NCI-H2196 treated with DMSO at 0.1 percent for 48 hours (cell line): ENCODE data around the gene CHRD.

Source experiments
- DNase-seq: peaks from one replicate; lab custom pipeline; 2025; ENCODE audit not compliant: unreplicated experiment; lab: John Stamatoyannopoulos, UW

The CHRD gene

DNA sequence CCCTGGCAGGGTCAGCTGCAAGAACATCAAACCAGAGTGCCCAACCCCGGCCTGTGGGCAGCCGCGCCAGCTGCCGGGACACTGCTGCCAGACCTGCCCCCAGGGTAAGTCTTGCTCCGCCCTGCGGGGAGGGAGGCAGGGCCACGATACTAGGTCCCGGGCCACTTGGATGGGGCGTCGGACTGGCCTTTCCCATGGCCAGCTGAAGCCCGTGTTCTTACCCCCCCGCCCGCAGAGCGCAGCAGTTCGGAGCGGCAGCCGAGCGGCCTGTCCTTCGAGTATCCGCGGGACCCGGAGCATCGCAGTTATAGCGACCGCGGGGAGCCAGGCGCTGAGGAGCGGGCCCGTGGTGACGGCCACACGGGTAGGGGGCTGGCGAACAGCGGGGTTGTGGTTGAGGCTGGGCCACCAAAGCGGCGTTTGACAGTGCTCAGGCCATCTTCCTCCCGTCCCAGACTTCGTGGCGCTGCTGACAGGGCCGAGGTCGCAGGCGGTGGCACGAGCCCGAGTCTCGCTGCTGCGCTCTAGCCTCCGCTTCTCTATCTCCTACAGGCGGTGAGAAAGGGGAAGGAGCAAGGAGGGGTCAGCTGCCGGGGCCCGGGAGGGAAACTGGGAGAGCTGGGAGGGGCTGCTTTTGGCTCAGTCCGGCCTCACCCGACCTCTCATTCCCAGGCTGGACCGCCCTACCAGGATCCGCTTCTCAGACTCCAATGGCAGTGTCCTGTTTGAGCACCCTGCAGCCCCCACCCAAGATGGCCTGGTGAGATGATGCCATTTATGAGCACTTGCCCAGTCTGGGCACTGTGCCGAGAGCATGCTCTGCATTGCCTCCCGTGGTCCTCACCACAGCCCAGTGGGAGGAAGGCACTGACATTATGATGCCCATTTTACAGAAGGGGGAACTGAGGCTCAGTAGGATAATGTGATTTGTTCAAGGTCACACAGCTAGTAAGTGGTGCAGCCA lies 1.7 kb downstream of the CHRD start:
- no peak for DNase-seq

DNA sequence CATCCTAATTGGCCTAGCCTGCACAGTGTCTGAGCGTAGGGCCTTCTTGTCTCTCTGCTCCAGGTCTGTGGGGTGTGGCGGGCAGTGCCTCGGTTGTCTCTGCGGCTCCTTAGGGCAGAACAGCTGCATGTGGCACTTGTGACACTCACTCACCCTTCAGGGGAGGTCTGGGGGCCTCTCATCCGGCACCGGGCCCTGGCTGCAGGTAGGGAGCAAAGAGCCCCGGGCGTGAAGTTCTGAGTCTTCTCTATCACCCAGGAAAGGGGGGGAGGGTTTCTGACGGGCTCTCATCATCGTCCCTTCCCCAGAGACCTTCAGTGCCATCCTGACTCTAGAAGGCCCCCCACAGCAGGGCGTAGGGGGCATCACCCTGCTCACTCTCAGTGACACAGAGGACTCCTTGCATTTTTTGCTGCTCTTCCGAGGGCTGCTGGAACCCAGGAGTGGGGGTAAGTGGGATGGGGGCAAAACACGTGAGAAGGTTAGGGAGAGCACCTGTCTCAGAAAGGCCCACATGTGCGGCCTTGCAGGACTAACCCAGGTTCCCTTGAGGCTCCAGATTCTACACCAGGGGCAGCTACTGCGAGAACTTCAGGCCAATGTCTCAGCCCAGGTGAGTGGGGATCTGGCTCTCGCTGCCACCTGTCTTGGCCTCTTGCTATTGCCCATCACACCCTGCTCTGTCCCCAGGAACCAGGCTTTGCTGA lies 2.6 kb downstream of the CHRD start:
- DNase-seq, result no peak

DNA sequence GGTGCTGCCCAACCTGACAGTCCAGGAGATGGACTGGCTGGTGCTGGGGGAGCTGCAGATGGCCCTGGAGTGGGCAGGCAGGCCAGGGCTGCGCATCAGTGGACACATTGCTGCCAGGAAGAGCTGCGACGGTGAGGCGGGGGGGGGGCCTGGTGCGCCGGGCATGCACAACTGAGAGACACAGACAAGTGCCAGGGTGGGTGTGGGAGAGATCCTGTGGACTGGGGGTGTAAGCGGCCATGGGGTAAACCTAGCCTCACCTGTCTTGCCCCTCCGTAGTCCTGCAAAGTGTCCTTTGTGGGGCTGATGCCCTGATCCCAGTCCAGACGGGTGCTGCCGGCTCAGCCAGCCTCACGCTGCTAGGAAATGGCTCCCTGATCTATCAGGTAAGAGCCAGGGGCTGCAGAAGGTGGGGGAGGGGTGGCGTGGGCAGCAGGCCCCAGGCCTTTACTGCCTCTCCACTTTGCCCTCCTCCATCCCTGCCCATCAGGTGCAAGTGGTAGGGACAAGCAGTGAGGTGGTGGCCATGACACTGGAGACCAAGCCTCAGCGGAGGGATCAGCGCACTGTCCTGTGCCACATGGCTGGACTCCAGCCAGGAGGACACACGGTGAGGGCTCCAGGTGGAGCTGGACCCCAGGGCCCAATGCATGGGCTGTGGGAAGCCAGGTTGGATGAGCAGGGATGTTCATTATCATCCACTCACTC lies 3.3 kb downstream of the CHRD start:
- DNase-seq, result no peak

DNA sequence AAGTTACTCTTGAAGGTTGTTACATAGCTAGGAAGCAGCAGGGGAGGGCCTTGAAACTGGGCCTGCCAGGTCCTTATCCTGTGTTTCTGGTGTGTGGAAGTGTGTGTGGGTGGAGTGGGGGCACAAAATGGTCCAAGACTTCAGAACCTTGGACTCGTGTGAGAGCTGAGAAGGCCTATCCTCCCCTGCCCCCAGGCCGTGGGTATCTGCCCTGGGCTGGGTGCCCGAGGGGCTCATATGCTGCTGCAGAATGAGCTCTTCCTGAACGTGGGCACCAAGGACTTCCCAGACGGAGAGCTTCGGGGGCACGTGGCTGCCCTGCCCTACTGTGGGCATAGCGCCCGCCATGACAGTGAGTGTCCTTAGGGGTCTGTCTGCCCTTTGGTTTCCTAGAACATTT lies 4.5 kb downstream of the CHRD start:
- no peak for DNase-seq

DNA sequence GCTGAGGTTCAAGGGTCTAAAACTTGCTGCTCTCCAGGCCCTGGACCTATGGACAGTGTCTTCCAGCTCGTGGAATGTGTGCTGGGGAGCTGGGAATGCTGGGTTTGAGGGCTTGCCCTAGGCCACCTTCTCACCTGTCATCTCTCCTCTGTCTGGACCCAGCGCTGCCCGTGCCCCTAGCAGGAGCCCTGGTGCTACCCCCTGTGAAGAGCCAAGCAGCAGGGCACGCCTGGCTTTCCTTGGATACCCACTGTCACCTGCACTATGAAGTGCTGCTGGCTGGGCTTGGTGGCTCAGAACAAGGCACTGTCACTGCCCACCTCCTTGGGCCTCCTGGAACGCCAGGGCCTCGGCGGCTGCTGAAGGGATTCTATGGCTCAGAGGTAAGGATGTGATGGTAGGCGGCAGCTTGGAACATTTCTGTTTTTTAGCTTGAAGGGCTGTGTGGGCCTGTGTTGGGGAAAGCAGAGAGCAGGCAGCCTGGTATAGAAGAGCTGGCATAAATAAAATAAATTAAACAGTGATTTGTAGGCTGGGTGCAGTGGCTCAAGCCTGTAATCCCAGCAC lies 5.1 kb downstream of the CHRD start:
- no peak for DNase-seq

DNA sequence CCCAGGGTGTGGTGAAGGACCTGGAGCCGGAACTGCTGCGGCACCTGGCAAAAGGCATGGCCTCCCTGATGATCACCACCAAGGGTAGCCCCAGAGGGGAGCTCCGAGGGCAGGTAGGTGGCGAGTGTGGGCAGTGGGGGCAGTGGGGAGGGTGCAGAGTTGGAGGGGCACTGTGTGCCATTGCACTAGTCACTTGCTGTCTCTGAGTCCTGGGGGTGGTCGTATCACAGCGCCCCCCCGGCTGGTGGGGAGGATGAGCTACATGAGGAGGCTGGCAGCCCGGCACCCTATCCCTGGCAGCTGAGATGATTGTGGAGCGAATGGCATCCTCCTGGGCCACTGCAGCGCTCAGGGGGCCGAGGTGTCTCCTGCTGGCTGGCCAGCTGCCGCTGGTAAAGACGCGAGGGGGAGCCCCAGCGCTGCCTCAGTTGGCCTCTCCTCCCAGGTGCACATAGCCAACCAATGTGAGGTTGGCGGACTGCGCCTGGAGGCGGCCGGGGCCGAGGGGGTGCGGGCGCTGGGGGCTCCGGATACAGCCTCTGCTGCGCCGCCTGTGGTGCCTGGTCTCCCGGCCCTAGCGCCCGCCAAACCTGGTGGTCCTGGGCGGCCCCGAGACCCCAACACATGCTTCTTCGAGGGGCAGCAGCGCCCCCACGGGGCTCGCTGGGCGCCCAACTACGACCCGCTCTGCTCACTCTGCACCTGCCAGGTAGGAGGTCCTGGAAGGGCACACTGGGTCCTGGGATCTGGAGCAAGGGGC lies 6.4 kb downstream of the CHRD start:
- no peak for DNase-seq

DNA sequence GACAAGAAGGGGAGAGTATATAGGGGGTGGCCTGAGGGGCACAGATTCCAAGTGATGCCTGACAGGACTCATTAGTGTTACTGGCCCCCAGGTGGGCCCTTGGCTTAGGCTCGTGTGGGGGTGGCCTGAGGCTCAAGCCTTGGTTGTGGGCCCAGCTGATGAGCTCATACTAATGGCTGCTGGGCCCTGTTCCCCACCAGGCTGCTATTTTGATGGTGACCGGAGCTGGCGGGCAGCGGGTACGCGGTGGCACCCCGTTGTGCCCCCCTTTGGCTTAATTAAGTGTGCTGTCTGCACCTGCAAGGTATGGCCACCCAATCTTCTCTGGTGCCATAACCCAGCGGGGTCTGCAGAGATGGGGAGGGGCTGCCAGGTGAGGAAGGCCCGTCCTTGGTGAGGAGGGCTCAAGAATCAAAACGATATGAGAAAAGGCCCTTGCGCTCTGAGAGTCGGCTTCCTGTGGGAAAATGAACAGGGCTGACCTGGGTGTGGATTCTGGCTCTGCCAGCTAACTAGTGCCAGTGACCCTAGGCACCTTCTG lies 7.4 kb downstream of the CHRD start:
- DNase-seq, result no peak

DNA sequence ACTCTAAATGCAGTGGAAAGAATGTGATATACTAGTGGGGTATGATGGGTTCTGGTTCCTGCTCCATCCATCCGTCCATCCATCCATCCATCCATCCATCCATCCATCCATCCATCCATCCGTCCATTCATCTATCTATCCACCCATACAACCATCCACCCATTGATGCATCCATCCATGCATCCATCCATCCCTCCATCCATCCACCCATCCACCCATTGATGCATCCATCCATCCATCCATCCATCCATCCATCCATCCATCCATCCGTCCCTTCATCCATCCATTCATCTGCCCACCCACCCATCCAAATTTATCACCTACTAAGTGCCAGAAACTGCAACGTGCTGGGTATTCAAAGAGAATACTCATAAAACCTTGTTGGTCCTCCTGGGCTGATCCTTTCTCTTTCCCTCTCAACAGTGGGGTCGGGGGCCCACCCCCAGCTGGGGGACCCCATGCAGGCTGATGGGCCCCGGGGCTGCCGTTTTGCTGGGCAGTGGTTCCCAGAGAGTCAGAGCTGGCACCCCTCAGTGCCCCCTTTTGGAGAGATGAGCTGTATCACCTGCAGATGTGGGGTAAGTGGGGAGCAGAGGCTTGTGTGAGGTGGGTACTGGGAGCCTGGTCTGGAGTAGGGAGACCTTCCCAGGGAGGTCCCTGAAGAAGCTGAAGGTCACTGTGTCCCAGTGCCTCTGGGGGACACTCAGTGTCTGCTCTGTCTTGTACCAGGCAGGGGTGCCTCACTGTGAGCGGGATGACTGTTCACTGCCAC lies 8.5 kb downstream of the CHRD start:
- no peak for DNase-seq

DNA sequence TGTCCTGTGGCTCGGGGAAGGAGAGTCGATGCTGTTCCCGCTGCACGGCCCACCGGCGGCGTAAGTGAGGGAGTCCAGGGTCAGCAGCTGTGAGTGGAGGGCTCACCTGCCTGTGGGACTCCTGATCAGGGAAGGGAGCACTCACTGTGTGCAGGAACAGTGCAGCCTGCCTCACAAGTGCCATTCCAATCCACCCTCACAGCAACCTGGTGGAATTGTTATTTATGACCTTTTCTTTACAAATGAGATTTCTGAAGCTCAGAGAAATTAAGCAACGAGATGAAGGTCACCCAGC lies 9.0 kb downstream of the CHRD start:
- no peak for DNase-seq

DNA sequence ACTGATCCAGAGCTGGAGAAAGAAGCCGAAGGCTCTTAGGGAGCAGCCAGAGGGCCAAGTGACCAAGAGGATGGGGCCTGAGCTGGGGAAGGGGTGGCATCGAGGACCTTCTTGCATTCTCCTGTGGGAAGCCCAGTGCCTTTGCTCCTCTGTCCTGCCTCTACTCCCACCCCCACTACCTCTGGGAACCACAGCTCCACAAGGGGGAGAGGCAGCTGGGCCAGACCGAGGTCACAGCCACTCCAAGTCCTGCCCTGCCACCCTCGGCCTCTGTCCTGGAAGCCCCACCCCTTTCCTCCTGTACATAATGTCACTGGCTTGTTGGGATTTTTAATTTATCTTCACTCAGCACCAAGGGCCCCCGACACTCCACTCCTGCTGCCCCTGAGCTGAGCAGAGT lies 9.5 kb downstream of the CHRD start:
- no peak for DNase-seq

DNA sequence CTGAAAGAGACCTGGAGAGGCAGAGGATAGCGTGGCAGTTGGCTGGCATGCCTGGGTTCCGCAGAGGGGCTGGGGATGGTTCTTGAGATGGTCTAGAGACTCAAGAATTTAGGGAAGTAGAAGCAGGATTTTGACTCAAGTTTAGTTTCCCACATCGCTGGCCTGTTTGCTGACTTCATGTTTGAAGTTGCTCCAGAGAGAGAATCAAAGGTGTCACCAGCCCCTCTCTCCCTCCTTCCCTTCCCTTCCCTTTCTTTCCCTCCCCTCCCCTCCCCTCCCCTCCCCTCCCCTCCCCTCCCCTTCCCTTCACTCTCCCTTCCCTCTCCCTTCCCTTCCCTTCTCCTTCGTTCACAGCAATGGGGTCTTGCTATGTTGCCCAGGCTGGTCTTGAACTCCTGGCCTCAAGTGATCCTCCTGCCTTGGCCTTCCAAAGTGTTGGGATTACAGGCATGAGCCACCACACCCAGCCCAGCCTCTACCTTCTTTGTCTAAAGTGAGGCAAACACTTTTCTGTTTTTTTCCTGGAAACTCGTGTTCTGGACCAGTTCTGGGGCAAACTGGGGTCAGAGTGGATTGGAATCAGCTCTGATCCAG lies 10.2 kb downstream of the CHRD start:
- DNase-seq, result no peak

DNA sequence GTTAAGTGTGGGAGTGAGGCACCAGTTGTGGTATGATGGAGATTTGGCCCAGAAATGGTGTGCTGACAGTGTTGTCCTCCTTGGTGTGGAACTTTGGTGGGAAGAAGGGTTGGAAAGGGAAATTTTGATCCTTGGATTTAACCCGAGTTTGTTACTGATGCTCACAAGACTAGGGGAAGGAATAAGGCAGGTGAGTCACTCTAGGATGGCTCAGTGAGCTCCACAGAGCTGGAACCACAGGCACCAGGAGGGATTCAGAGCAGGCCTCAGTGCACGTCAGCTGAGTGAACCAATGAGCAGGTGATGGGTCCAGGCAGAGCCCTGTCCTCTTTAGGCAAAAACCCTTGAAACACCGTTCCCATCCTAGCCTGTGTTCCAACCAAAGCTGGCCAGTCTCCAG lies 11.4 kb downstream of the CHRD start:
- no peak for DNase-seq

DNA sequence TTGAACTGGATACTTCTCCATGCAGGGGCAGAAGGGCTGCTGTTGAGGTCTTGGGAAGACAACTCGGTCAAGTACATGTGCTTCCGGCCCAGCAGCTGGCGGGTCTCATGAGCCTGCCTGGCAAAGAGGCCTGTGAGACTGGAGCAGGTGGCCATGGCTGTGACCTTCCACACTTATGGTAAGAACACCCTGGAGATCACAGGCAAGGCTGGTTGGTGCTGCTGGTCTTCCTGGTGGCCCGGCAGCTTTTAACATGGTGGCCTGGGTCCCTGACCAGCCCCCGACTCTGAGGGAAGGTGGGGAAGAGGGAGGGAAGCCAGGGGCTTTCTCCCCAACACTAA lies 15.4 kb downstream of the CHRD start:
- DNase-seq, result no peak

DNA sequence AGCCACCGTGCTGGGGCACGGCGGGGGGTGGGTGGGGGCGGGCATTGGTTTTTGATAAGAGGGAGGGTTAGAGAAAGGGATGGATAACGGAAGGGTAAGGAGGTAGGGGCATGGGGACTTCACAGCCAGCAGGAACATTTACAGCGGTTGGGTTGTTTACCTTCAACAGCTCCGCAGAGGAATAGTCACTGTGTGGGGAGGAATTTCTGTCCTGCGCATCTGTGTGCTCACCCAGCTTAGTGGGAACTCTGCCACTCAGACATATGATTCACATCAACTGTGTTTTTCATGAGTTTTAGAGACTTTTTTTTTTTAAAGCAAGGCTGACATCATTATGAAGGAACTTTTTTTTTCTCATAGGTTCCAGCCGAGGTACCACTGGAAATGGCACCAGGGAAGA lies 19.6 kb downstream of the CHRD start:
- no peak for DNase-seq

DNA sequence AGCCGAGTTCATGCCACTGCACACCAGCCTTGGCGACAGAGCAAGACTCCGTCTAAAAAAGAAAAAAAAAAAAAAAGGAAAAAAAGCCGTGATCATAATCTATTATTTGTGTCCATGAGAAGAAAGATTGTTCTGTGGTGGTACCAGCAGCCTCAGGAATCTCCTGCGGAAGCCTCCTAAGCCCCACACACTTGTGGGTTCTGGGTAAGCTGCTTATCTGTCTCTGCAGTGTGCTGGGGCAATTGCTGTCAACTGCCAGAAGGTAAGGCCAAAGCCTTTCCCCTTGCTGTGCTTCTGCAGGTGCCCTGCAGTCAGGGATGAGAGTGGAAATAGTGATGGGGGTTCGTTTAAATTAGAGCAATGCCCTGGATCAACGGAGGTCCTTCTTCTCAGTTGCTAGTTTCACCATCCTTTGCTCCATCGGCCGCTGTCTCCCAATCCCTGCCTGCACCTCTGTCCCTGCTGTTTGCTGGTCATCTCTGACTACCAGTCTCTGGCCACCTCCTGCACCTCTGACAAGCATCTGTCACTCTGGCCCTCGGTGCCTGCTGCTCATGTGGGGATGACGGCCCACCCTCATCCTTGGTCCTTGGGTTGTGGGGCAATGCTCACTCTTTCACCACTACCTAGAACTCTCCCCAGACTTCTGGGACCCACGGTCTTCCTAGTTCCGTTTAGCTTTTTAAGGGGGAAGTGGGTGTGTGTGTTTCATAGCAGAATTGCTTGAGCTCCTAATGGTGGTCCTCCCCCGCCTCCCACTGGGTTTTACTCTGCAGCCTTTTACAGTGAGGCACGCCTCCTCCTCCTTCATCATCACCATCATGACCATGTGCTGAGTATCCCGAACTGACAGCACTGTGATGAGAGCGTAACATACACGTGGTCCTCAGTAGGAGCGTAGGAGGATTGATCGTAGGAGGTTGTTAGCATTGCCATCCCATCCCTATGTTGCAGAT lies 25.5 kb downstream of the CHRD start:
- no peak for DNase-seq

DNA sequence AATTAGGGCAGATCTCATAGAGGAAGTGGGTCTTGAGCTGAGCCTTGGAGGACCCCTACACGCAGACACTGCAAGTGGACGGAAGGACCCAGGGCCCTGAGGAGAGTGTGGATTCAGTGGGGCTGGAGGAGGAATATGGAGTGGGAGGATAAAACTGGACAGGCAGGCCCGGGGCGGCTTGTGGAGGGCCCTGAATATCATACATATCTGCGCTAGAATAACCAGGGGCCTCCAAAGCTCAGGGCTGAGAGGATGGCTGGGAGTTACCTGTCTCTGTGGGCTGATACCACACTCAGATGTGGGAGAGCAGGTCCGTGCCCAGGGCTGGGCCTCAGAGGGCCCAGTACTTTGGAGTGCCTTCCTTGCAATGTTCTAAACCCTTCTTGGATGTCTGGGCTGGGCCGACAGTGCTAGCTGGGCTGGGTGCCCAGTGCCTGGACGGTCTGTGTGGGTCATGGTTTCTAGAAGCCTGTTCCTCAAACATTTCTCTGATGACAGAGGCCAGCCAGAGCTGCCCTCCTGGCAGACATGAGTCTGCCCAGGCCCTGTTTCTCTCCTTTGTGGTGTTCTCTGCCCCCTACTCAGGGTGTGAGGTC lies 29.6 kb downstream of the CHRD start:
- no peak for DNase-seq

DNA sequence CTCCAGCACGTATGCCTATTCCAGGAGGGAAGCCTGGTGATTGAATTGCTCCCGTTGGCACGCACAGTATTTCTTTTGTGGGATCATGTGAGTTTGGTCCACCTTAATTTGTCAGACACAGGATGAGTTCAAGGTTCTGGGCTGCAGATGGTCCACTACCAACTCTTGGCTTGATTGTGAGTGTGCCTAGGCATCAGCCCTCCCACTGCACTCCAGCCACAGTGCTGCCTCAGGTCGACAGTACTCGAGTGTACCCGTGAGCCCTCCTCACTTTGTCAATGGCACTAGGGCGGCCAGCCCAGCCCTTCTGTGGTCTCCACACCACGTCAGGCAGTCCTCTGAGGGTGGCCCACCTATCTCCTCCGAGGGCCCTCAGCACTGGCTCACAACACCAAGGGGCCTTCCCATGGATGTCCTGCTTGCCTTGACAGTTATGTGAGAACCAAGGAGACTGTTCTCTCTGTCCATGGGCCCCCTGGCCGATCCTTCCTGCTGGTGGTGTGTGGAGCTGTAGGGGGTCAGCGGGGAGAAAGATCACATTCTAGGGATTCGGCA lies 30.2 kb downstream of the CHRD start:
- DNase-seq, result no peak
